Dendritic cell treated with granulocyte-macrophage colony-stimulating factor and Interleukin-4, amounts not matched to agents 40 ng/mL and 50 ng/mL, for 4 days (primary cell): ENCODE data around the gene PARN.

Source experiments
- H3K27ac Mint-ChIP-seq: one replicate; pipeline ENCODE4 v1.8.0; 2022; ENCODE audit warnings: mild to moderate bottlenecking, mixed read lengths
- H3K27me3 Mint-ChIP-seq: one replicate; pipeline ENCODE4 v1.8.0; 2022; ENCODE audit warnings: mild to moderate bottlenecking, mixed read lengths
- H3K36me3 Mint-ChIP-seq: one replicate; pipeline ENCODE4 v1.8.0; 2022; ENCODE audit warnings: low read depth, mixed read lengths
- H3K4me1 Mint-ChIP-seq: one replicate; pipeline ENCODE4 v1.8.0; 2022; ENCODE audit warnings: low read depth, mixed read lengths
- H3K4me3 Mint-ChIP-seq: one replicate; pipeline ENCODE4 v1.8.0; 2022; ENCODE audit warnings: mild to moderate bottlenecking, moderate library complexity, mixed read lengths
- H3K9me3 Mint-ChIP-seq: one replicate; pipeline ENCODE4 v1.8.0; 2022; ENCODE audit warnings: mixed read lengths
- intact Hi-C: fragments of 100-400 bp; cut with micrococcal nuclease; formaldehyde crosslinking; loops from one replicate; pipeline ENCODE4 v1.15.0; 2022

PARN gene

GRCh38 chr16:14572535-14572934 lies 57.5 kb downstream of the PARN start:
- no peaks in the 10 kb centered on the region for H3K27me3 Mint-ChIP-seq
- peaks cover 88% of the 10 kb centered on the region for H3K36me3 Mint-ChIP-seq
- no peak overlapping the region for H3K4me3 Mint-ChIP-seq
- H3K27ac Mint-ChIP-seq, result no peak overlapping the region
- no peaks in the 10 kb centered on the region for H3K4me1 Mint-ChIP-seq
- intact Hi-C loops, result no loop called here
- no peaks in the 10 kb centered on the region for H3K9me3 Mint-ChIP-seq

GRCh38 chr16:14569213-14569612 lies 60.8 kb downstream of the PARN start:
- Mint-ChIP-seq H3K9me3 (no peaks in the 10 kb centered on the region), H3K27ac (no peak overlapping the region), H3K27me3 (no peaks in the 10 kb centered on the region), H3K36me3 (peaks cover 76% of the 10 kb centered on the region), H3K4me3 (no peak overlapping the region), H3K4me1 (no peaks in the 10 kb centered on the region)
- intact Hi-C loops, result no loop called here

- Mint-ChIP-seq H3K27ac (no peak overlapping the region), H3K9me3 (no peaks in the 10 kb centered on the region), H3K4me3 (no peak overlapping the region), H3K4me1 (no peaks in the 10 kb centered on the region), H3K36me3 (peaks cover 75% of the 10 kb centered on the region), H3K27me3 (no peaks in the 10 kb centered on the region)
- intact Hi-C loops, result no loop called here
Measured at GRCh38 chr16:14566599-14566998, 63.5 kb downstream of the PARN start.

- intact Hi-C loops, result no loop called here
- Mint-ChIP-seq H3K4me1 (no peaks in the 10 kb centered on the region), H3K27me3 (no peaks in the 10 kb centered on the region), H3K27ac (no peak overlapping the region), H3K9me3 (no peaks in the 10 kb centered on the region), H3K4me3 (no peak overlapping the region), H3K36me3 (peaks cover 69% of the 10 kb centered on the region)
Measured at GRCh38 chr16:14565688-14566025, 64.4 kb downstream of the PARN start.

- Mint-ChIP-seq H3K4me3 (no peak overlapping the region), H3K36me3 (peaks cover 66% of the 10 kb centered on the region), H3K27ac (no peak overlapping the region), H3K9me3 (no peaks in the 10 kb centered on the region), H3K4me1 (no peaks in the 10 kb centered on the region), H3K27me3 (no peaks in the 10 kb centered on the region)
- intact Hi-C loops, result no loop called here
Measured at GRCh38 chr16:14564861-14565687, 65.0 kb downstream of the PARN start.

GRCh38 chr16:14564323-14564722 lies 65.7 kb downstream of the PARN start:
- H3K4me1 Mint-ChIP-seq, result peaks cover 6% of the 10 kb centered on the region
- no peak overlapping the region for H3K27ac Mint-ChIP-seq
- H3K4me3 Mint-ChIP-seq, result no peak overlapping the region
- peaks cover 68% of the 10 kb centered on the region for H3K36me3 Mint-ChIP-seq
- no peaks in the 10 kb centered on the region for H3K27me3 Mint-ChIP-seq
- intact Hi-C loops, result no loop called here
- no peaks in the 10 kb centered on the region for H3K9me3 Mint-ChIP-seq

GRCh38 chr16:14562691-14563491 lies 67.2 kb downstream of the PARN start:
- intact Hi-C loops, result no loop called here
- peaks cover 55% of the 10 kb centered on the region for H3K36me3 Mint-ChIP-seq
- peaks cover 6% of the 10 kb centered on the region for H3K4me1 Mint-ChIP-seq
- H3K27ac Mint-ChIP-seq, result no peak overlapping the region
- H3K4me3 Mint-ChIP-seq, result no peak overlapping the region
- H3K27me3 Mint-ChIP-seq, result no peaks in the 10 kb centered on the region
- H3K9me3 Mint-ChIP-seq, result no peaks in the 10 kb centered on the region

GRCh38 chr16:14560523-14560922 lies 69.5 kb downstream of the PARN start:
- H3K36me3 Mint-ChIP-seq, result peaks cover 49% of the 10 kb centered on the region

GRCh38 chr16:14559809-14560241 lies 70.2 kb downstream of the PARN start:
- no peaks in the 10 kb centered on the region for H3K9me3 Mint-ChIP-seq
- H3K4me3 Mint-ChIP-seq, result no peak overlapping the region
- peak overlapping the region; percentile 68 for H3K27ac Mint-ChIP-seq
- intact Hi-C loops, result no loop called here
- peaks cover 10% of the 10 kb centered on the region for H3K4me1 Mint-ChIP-seq
- peaks cover 42% of the 10 kb centered on the region for H3K36me3 Mint-ChIP-seq
- no peaks in the 10 kb centered on the region for H3K27me3 Mint-ChIP-seq

More at GRCh38 chr16:14560523-14560922, 69.5 kb downstream of the PARN start:
- H3K27me3 Mint-ChIP-seq, result no peaks in the 10 kb centered on the region
- H3K4me3 Mint-ChIP-seq, result no peak overlapping the region
- no peaks in the 10 kb centered on the region for H3K9me3 Mint-ChIP-seq
- peak overlapping the region; percentile 68 for H3K27ac Mint-ChIP-seq
- intact Hi-C loops, result no loop called here
- H3K4me1 Mint-ChIP-seq, result peaks cover 6% of the 10 kb centered on the region

GRCh38 chr16:14553447-14553846 lies 76.6 kb downstream of the PARN start:
- Mint-ChIP-seq H3K36me3 (peaks cover 47% of the 10 kb centered on the region), H3K4me1 (peaks cover 6% of the 10 kb centered on the region), H3K4me3 (no peak overlapping the region), H3K9me3 (no peaks in the 10 kb centered on the region), H3K27ac (no peak overlapping the region), H3K27me3 (no peaks in the 10 kb centered on the region)
- intact Hi-C loops, result no loop called here

- Mint-ChIP-seq H3K27me3 (no peaks in the 10 kb centered on the region), H3K27ac (no peak overlapping the region), H3K9me3 (no peaks in the 10 kb centered on the region), H3K4me1 (peaks cover 1% of the 10 kb centered on the region), H3K4me3 (no peak overlapping the region), H3K36me3 (peaks cover 66% of the 10 kb centered on the region)
- intact Hi-C loops, result no loop called here
Measured at GRCh38 chr16:14549789-14550153, 80.3 kb downstream of the PARN start.

- H3K9me3 Mint-ChIP-seq, result no peaks in the 10 kb centered on the region
- intact Hi-C loops, result no loop called here
- no peaks in the 10 kb centered on the region for H3K4me1 Mint-ChIP-seq
- H3K27ac Mint-ChIP-seq, result no peak overlapping the region
- no peak overlapping the region for H3K4me3 Mint-ChIP-seq
- H3K27me3 Mint-ChIP-seq, result no peaks in the 10 kb centered on the region
- H3K36me3 Mint-ChIP-seq, result peaks cover 68% of the 10 kb centered on the region
Measured at GRCh38 chr16:14548933-14549788, 80.9 kb downstream of the PARN start.

- intact Hi-C loops, result no loop called here
- H3K36me3 Mint-ChIP-seq, result peaks cover 76% of the 10 kb centered on the region
- no peaks in the 10 kb centered on the region for H3K27me3 Mint-ChIP-seq
- H3K4me1 Mint-ChIP-seq, result no peaks in the 10 kb centered on the region
- H3K4me3 Mint-ChIP-seq, result no peak overlapping the region
- peaks cover 15% of the 10 kb centered on the region for H3K9me3 Mint-ChIP-seq
- H3K27ac Mint-ChIP-seq, result no peak overlapping the region
Measured at GRCh38 chr16:14545346-14545884, 84.6 kb downstream of the PARN start.
